Activated B cell treated with CpG ODN at 0.5 μM for 24 hours (primary cell): ENCODE data around the gene TMEM164. TPM values are rescaled to one million over a fixed set of nuclear protein-coding genes. Genes with fewer than 3 reads are reported as not detected.

Experiments used
- ATAC-seq: fragments of 200-7000 bp; cut with Tn5 transposase; one replicate; pipeline ENCODE4 v1.10.0; 2021; ENCODE audit warnings: low read depth, mild to moderate bottlenecking, moderate library complexity
- CTCF ChIA-PET: fragments of 350-600 bp; sonication (Branson Sonifier 250); formaldehyde crosslinking; loops from one replicate; lab custom pipeline; 2021; ENCODE audit warnings: antibody characterized with exemption; lab: Charles Lee
- POLR2A ChIA-PET: fragments of 350-600 bp; sonication (Branson Sonifier 250); formaldehyde crosslinking; loops from one replicate; lab custom pipeline; 2021; ENCODE audit warnings: antibody characterized with exemption; lab: Charles Lee
- DNase-seq: peaks from one replicate; pipeline ENCODE4 v3.0.0; 2022
- H3K27ac Mint-ChIP-seq: one replicate; pipeline ENCODE4 v1.8.0; 2020; ENCODE audit warnings: mixed read lengths
- H3K27me3 Mint-ChIP-seq: one replicate; pipeline ENCODE4 v1.8.0; 2021; ENCODE audit warnings: mixed read lengths
- H3K36me3 Mint-ChIP-seq: one replicate; pipeline ENCODE4 v1.8.0; 2021; ENCODE audit warnings: low read depth, mixed read lengths
- H3K4me1 Mint-ChIP-seq: one replicate; pipeline ENCODE4 v1.8.0; 2021; ENCODE audit warnings: mixed read lengths
- H3K4me3 Mint-ChIP-seq: one replicate; pipeline ENCODE4 v1.8.0; 2020; ENCODE audit warnings: mild to moderate bottlenecking, mixed read lengths
- H3K9me3 Mint-ChIP-seq: one replicate; pipeline ENCODE4 v1.8.0; 2020; ENCODE audit warnings: mixed read lengths
- CTCF ChIP-seq: fragments of 200-600 bp; IDR thresholded peaks from one replicate; pipeline ENCODE4 v1.8.0; 2022; ENCODE audit warnings: antibody characterized with exemption, mild to moderate bottlenecking
- intact Hi-C: fragments of 100-400 bp; cut with micrococcal nuclease; formaldehyde crosslinking; loops from one replicate; pipeline ENCODE4 v1.15.1; 2024
- total RNA-seq: library from RNA; stranded (reverse); gene quantifications from 2 replicates; pipeline ENCODE4 v1.2.3, GENCODE V29; 2022

The TMEM164 gene
- total RNA-seq, 1 donor from 2014 or later = 21.8 TPM

DNA sequence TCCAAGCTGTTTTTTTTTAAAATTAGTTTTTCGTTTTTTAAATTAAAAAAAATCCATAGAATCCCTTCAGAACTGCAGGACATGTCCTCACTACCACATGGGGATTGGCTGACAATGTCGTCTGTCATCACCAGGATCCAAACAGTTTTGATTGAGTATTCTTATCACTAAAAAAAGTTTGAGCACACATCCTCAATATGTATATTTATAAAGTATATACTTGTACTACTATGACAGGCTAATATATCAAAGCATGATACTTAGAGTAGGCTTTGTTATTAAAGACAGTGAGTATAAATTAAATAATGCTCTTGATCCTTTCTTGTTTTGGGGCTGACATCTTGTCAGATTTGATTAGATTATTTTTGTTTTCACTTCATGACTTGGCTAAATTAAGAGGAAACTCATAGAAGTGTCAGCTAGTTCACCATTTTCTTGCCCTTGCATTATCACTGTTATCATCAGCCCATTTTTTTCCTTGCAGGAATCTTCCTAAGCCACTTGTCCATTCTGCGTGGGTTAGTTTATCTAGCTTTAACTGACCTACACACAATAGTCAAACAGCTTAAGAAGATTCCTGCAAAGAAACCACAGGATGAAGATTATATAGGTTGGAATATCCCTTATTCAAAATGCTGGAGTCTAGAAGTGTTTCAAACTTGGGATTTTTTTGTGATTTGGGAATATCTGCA, 222.2 kb downstream of the TMEM164 start:
- Mint-ChIP-seq H3K27ac (no peak overlapping the region), H3K9me3 (no peaks in the 10 kb centered on the region), H3K36me3 (no peaks in the 10 kb centered on the region), H3K4me3 (no peak overlapping the region), H3K27me3 (no peaks in the 10 kb centered on the region), H3K4me1 (peaks cover 9% of the 10 kb centered on the region)
- TF ChIP-seq CTCF = no peak
- DNase-seq (no peak), ATAC-seq (no peak)
- intact Hi-C loops = no loop called here
- POLR2A ChIA-PET = no interaction called here
- CTCF ChIA-PET = no interaction called here

GRCh38 chrX:110226931-110227330, 224.0 kb downstream of the TMEM164 start:
- ChIA-PET CTCF (no interaction called here), POLR2A (no interaction called here)
- DNase-seq (no peak), ATAC-seq (no peak)
- Mint-ChIP-seq H3K9me3 (no peaks in the 10 kb centered on the region), H3K4me3 (no peak overlapping the region), H3K27ac (no peak overlapping the region), H3K36me3 (peaks cover 2% of the 10 kb centered on the region), H3K4me1 (peaks cover 12% of the 10 kb centered on the region), H3K27me3 (no peaks in the 10 kb centered on the region)
- intact Hi-C loops = no loop called here
- TF ChIP-seq CTCF = no peak
